Measurements from ENCODE around the gene ASB8. TPM values are rescaled to one million over a fixed set of nuclear protein-coding genes. Genes with fewer than 3 reads are reported as not detected.

The ASB8 gene
- total RNA-seq, 1 donor: 35.5 TPM

DNA sequence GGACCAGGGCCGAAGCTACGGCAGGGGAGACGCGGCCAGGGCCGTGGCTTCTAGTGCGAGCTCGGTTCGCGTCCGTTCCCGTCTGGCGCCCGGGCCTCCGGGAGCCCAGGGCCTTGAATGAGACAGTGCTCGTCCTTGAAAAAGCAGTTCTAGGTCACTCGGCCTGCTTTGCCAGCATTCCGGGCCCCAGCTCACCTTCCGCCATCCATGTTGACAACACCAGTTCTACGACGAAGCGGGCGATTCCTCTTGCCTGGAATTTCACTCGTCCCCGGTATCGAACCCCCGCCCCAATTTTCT, 41.3 kb upstream of the ASB8 start:
- H3K4me3 ChIP-seq (ENCODE audit: insufficient read depth, low read length): peak overlapping the region; percentile 95
- peak overlapping the region; percentile 100 for H2AFZ ChIP-seq (ENCODE audit: low read length)
- TF ChIP-seq, protein P1, sequence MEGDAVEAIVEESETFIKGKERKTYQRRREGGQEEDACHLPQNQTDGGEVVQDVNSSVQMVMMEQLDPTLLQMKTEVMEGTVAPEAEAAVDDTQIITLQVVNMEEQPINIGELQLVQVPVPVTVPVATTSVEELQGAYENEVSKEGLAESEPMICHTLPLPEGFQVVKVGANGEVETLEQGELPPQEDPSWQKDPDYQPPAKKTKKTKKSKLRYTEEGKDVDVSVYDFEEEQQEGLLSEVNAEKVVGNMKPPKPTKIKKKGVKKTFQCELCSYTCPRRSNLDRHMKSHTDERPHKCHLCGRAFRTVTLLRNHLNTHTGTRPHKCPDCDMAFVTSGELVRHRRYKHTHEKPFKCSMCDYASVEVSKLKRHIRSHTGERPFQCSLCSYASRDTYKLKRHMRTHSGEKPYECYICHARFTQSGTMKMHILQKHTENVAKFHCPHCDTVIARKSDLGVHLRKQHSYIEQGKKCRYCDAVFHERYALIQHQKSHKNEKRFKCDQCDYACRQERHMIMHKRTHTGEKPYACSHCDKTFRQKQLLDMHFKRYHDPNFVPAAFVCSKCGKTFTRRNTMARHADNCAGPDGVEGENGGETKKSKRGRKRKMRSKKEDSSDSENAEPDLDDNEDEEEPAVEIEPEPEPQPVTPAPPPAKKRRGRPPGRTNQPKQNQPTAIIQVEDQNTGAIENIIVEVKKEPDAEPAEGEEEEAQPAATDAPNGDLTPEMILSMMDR (IDR thresholded peaks at IDR 0.05; ENCODE audit: extremely low read depth, low read depth, low read length): no peak
- H4K20me1 ChIP-seq (ENCODE audit: insufficient read depth, low read length): no peaks in the 10 kb centered on the region
- no peak for DNase-seq (ENCODE audit: insufficient read length, low spot score, missing footprints)
- H3K4me1 ChIP-seq (ENCODE audit: insufficient read depth, low read length): peaks cover 26% of the 10 kb centered on the region
- no peaks in the 10 kb centered on the region for H3K36me3 ChIP-seq (ENCODE audit: insufficient read depth, low read length)
- H3K9me3 ChIP-seq (ENCODE audit: low read depth, low read length): peaks cover 3% of the 10 kb centered on the region
- peak overlapping the region; percentile 95 for H3K4me2 ChIP-seq (ENCODE audit: insufficient read depth, low read length)
- peaks cover 9% of the 10 kb centered on the region for H3K27me3 ChIP-seq (ENCODE audit: insufficient read depth, low read length)
- H3K27ac ChIP-seq (ENCODE audit: low read depth, low read length): peak overlapping the region; percentile 94
- H3K79me2 ChIP-seq (ENCODE audit: insufficient read depth, low read length): no peaks in the 10 kb centered on the region

DNA sequence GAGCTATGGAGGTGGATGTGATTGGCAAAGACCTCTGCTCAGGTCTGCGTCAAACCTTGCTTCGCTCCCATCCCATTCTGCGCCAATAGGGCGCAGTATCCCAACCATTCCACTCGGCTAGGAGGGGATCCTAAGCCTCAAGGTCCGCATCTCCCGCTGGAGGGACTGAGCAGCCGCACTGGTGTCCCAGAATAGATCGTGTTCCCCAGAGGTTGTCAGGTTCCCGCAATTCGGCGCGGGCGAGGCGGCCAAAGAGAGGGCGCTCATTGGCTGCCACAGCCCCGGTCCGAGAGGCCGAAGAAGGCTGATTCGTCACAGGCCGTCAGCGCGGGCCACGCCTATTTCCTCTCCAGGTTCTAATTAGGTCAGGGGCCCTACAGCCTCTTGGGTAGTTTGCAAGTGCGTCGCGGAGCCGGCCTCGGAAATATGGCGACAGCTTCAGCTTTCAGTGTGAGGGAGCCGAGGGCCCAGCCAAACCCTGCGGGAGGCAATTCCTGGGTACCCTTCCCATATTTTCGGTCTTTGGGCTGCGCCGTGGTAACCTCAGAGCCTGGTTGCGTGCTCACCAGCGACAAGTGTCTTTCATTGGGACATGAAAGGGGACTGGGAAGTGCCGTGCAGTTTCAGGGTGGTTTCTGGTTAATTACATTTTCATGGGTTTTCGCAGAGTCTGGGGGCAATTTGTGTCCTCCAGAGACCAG, 40.8 kb upstream of the ASB8 start:
- no peaks in the 10 kb centered on the region for H4K20me1 ChIP-seq (ENCODE audit: insufficient read depth, low read length)
- H2AFZ ChIP-seq (ENCODE audit: low read length): peak overlapping the region; percentile 100
- peak; percentile 96 for DNase-seq (ENCODE audit: insufficient read length, low spot score, missing footprints)
- H3K27me3 ChIP-seq (ENCODE audit: insufficient read depth, low read length): peaks cover 12% of the 10 kb centered on the region
- H3K4me3 ChIP-seq (ENCODE audit: insufficient read depth, low read length): peak overlapping the region; percentile 95
- no peaks in the 10 kb centered on the region for H3K36me3 ChIP-seq (ENCODE audit: insufficient read depth, low read length)
- H3K27ac ChIP-seq (ENCODE audit: low read depth, low read length): peak overlapping the region; percentile 94
- peaks cover 3% of the 10 kb centered on the region for H3K9me3 ChIP-seq (ENCODE audit: low read depth, low read length)
- no peaks in the 10 kb centered on the region for H3K79me2 ChIP-seq (ENCODE audit: insufficient read depth, low read length)
- H3K4me1 ChIP-seq (ENCODE audit: insufficient read depth, low read length): peaks cover 26% of the 10 kb centered on the region
- peak overlapping the region; percentile 95 for H3K4me2 ChIP-seq (ENCODE audit: insufficient read depth, low read length)
- TF ChIP-seq, protein P1 (IDR thresholded peaks at IDR 0.05; ENCODE audit: extremely low read depth, low read depth, low read length): no peak

DNA sequence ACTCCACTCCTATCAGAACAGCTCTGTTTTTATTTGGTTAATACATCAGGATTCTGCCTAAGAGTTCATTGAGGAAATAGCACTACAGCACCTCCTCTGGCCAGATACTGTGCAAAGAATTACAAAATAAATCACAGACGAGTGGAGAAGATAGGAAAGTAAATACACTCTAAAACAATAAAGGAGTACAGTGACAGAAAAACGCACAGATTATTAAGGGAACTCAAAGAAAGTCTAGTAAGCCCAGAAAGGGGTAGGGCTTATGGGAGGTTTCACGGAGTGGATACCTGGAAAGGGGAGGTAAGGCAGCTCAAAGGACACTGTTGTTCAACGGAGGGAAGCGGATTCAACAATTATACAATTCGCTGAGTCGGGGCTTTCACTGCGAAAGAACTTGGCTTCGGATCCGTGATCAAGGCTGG, 40.2 kb upstream of the ASB8 start:
- peaks cover 26% of the 10 kb centered on the region for H3K4me1 ChIP-seq (ENCODE audit: insufficient read depth, low read length)
- no peaks in the 10 kb centered on the region for H3K79me2 ChIP-seq (ENCODE audit: insufficient read depth, low read length)
- H3K36me3 ChIP-seq (ENCODE audit: insufficient read depth, low read length): no peaks in the 10 kb centered on the region
- H2AFZ ChIP-seq (ENCODE audit: low read length): peak overlapping the region; percentile 100
- no peaks in the 10 kb centered on the region for H4K20me1 ChIP-seq (ENCODE audit: insufficient read depth, low read length)
- no peak for DNase-seq (ENCODE audit: insufficient read length, low spot score, missing footprints)
- H3K4me2 ChIP-seq (ENCODE audit: insufficient read depth, low read length): peak overlapping the region; percentile 95
- peak overlapping the region; percentile 42 for H3K27ac ChIP-seq (ENCODE audit: low read depth, low read length)
- H3K4me3 ChIP-seq (ENCODE audit: insufficient read depth, low read length): peak overlapping the region; percentile 95
- no peaks in the 10 kb centered on the region for H3K9me3 ChIP-seq (ENCODE audit: low read depth, low read length)
- TF ChIP-seq, protein P1 (IDR thresholded peaks at IDR 0.05; ENCODE audit: extremely low read depth, low read depth, low read length): peak; percentile 58
- H3K27me3 ChIP-seq (ENCODE audit: insufficient read depth, low read length): peaks cover 12% of the 10 kb centered on the region

DNA sequence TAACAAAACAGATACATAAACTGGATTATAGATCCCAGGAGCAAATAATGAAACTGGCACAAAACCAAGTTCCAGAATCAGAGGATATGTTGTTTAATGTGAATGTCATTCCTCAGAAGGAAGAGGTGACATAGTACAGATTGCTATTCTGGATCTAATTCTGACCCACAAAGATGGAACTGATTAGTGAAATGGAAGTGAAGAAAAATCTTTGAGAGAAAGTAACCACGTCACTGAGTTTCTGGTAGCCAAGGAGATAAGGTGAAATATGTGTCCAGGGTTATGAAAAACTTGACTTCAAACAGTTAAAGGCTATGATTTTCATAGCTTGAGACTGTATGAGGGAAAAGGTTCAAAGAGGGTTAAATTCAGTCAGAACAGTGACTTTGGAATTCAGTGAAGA, 37.5 kb upstream of the ASB8 start:
- Histone ChIP-seq H3K27me3 (ENCODE audit: insufficient read depth, low read length) (peaks cover 30% of the 10 kb centered on the region), H3K4me1 (ENCODE audit: insufficient read depth, low read length) (peaks cover 26% of the 10 kb centered on the region), H4K20me1 (ENCODE audit: insufficient read depth, low read length) (no peaks in the 10 kb centered on the region), H3K27ac (ENCODE audit: low read depth, low read length) (no peak overlapping the region), H3K4me2 (ENCODE audit: insufficient read depth, low read length) (peak overlapping the region; percentile 10), H2AFZ (ENCODE audit: low read length) (no peak overlapping the region), H3K9me3 (ENCODE audit: low read depth, low read length) (no peaks in the 10 kb centered on the region), H3K36me3 (ENCODE audit: insufficient read depth, low read length) (no peaks in the 10 kb centered on the region), H3K4me3 (ENCODE audit: insufficient read depth, low read length) (no peak overlapping the region), H3K79me2 (ENCODE audit: insufficient read depth, low read length) (no peaks in the 10 kb centered on the region)
- TF ChIP-seq, protein P1 (IDR thresholded peaks at IDR 0.05; ENCODE audit: extremely low read depth, low read depth, low read length): no peak
- DNase-seq (ENCODE audit: insufficient read length, low spot score, missing footprints): no peak
